Measurements from ENCODE around the gene MRPL14.

GRCh38 chr6:44074439-44074812 is 52.8 kb downstream of the MRPL14 start:
- TF ChIP-seq SNAI2 (CRISPR knock-in tag; IDR thresholded peaks at IDR 0.05), result no peak
- no peak for TF ChIP-seq CREB5 (CRISPR knock-in tag; IDR thresholded peaks at IDR 0.05; ENCODE audit: low read depth)
